Suprapubic skin (tissue), 4 donors: ENCODE data around the gene TMSB10. TPM values are rescaled to one million over a fixed set of nuclear protein-coding genes. Genes with fewer than 3 reads are reported as not detected.
A peak's percentile ranks its signal among the peaks of the same experiment; 100 is the strongest.
"Not testable (repeated sequence)": the region's sequence is repeated elsewhere in the genome, so short reads cannot be mapped to it uniquely, and the experiment has no call there.

Source experiments
- DNase-seq, 2 donors: peaks; one replicate each; pipeline ENCODE4 v3.0.0-alpha.2; 2019; ENCODE audit warnings: low spot score in 2 of 2
- H3K27ac ChIP-seq: fragments of 200-600 bp; sonication (generic); one replicate; pipeline ENCODE4 v1.5.1; 2019
- H3K27me3 ChIP-seq: fragments of 200-600 bp; sonication (generic); one replicate; pipeline ENCODE4 v1.5.1; 2019
- H3K36me3 ChIP-seq: fragments of 200-600 bp; sonication (generic); one replicate; pipeline ENCODE4 v1.5.1; 2019
- H3K4me1 ChIP-seq: fragments of 200-600 bp; sonication (generic); one replicate; pipeline ENCODE4 v1.5.1; 2019
- H3K4me3 ChIP-seq: fragments of 200-600 bp; sonication (generic); one replicate; pipeline ENCODE4 v1.5.1; 2019; ENCODE audit warnings: mild to moderate bottlenecking
- H3K9me3 ChIP-seq: fragments of 200-600 bp; sonication (generic); one replicate; pipeline ENCODE4 v1.5.1; 2019
- CTCF ChIP-seq, 2 donors: fragments of 200-600 bp in 1 of 2; fragments of 450-650 bp in 1 of 2; sonication (generic) in 1 of 2; IDR thresholded peaks; one replicate each; pipeline ENCODE4 v1.5.1; 2016 to 2019; ENCODE audit warnings: antibody characterized with exemption in 2 of 2, mild to moderate bottlenecking in 1 of 2, moderate library complexity in 1 of 2
- EP300 ChIP-seq: sonication (generic); formaldehyde crosslinking; IDR thresholded peaks from one replicate; pipeline ENCODE4 v1.6.1; 2017; ENCODE audit warnings: antibody characterized with exemption
- POLR2A ChIP-seq, 2 donors: fragments of 450-650 bp; IDR thresholded peaks; one replicate each; pipeline ENCODE4 v1.6.1; 2017; ENCODE audit warnings: antibody characterized with exemption in 2 of 2, mild to moderate bottlenecking in 2 of 2, moderate library complexity in 2 of 2
- POLR2AphosphoS5 ChIP-seq, 3 donors: sonication (generic); formaldehyde crosslinking; IDR thresholded peaks; one replicate each; pipeline ENCODE4 v1.6.1; 2017; ENCODE audit warnings: antibody characterized with exemption in 3 of 3
- WGBS: methylation state at CpG from one replicate; pipeline ENCODE4 v1.1.5; 2018; 5-methylcytosine and 5-hydroxymethylcytosine counted together
- total RNA-seq, 4 donors: library from RNA; depleted of rRNA; stranded (reverse); fragments of >200 nt; gene quantifications; one replicate each; pipeline ENCODE4 v1.1.0, GENCODE V29; 2016

Gene TMSB10
- total RNA-seq, 4 donors from 2014 or later, result 859 to 1,108 (median 964) TPM

GRCh38 chr2:84906900-84907714, 1.7 kb downstream of the TMSB10 start:
- Histone ChIP-seq H3K4me1 (peaks cover 23% of the 10 kb centered on the region), H3K9me3 (no peaks in the 10 kb centered on the region), H3K27me3 (no peaks in the 10 kb centered on the region), H3K4me3 (peak overlapping the region; percentile 95), H3K36me3 (no peaks in the 10 kb centered on the region), H3K27ac (peak overlapping the region; percentile 97)
- TF ChIP-seq CTCF (IDR thresholded peaks at IDR 0.05), result no peak
- no peak for TF ChIP-seq EP300
- TF ChIP-seq POLR2A (IDR thresholded peaks at IDR 0.05), result peak in 1 of 2 donors; percentile 24
- no peak for TF ChIP-seq POLR2AphosphoS5 (IDR thresholded peaks at IDR 0.05)
- DNase-seq, result peak in 1 of 2 donors; percentile 88
- WGBS, result 24% methylated on average over 15 of the region's 15 CpGs

GRCh38 chr2:84908948-84909713, 3.7 kb downstream of the TMSB10 start:
- 96% methylated on average over 2 of the region's 2 CpGs for WGBS
- no peak for DNase-seq
- Histone ChIP-seq H3K4me1 (peaks cover 21% of the 10 kb centered on the region), H3K9me3 (no peaks in the 10 kb centered on the region), H3K27me3 (no peaks in the 10 kb centered on the region), H3K27ac (no peak overlapping the region), H3K36me3 (no peaks in the 10 kb centered on the region), H3K4me3 (no peak overlapping the region)
- TF ChIP-seq EP300 (no peak), CTCF (IDR thresholded peaks at IDR 0.05) (no peak), POLR2A (IDR thresholded peaks at IDR 0.05) (no peak), POLR2AphosphoS5 (IDR thresholded peaks at IDR 0.05) (no peak)

- 97% methylated on average over 5 of the region's 5 CpGs for WGBS
- Histone ChIP-seq H3K27ac (no peak overlapping the region), H3K9me3 (no peaks in the 10 kb centered on the region), H3K36me3 (no peaks in the 10 kb centered on the region), H3K27me3 (no peaks in the 10 kb centered on the region), H3K4me3 (no peak overlapping the region), H3K4me1 (peaks cover 10% of the 10 kb centered on the region)
- no peak for TF ChIP-seq CTCF (IDR thresholded peaks at IDR 0.05)
- no peak for TF ChIP-seq POLR2A (IDR thresholded peaks at IDR 0.05)
- DNase-seq, result no peak
Measured at GRCh38 chr2:84911135-84911678, 5.8 kb downstream of the TMSB10 start.

- Histone ChIP-seq H3K36me3 (no peaks in the 10 kb centered on the region), H3K9me3 (no peaks in the 10 kb centered on the region), H3K27me3 (no peaks in the 10 kb centered on the region), H3K4me1 (no peaks in the 10 kb centered on the region), H3K27ac (no peak overlapping the region), H3K4me3 (no peak overlapping the region)
- DNase-seq, result peak in 1 of 2 donors; percentile 28
- 92% methylated on average over 4 of the region's 4 CpGs for WGBS
- TF ChIP-seq POLR2AphosphoS5 (IDR thresholded peaks at IDR 0.05) (no peak), EP300 (no peak), CTCF (IDR thresholded peaks at IDR 0.05) (no peak), POLR2A (IDR thresholded peaks at IDR 0.05) (no peak)
Measured at GRCh38 chr2:84912984-84913383, 7.5 kb downstream of the TMSB10 start.

- 92% methylated on average over 6 of the region's 6 CpGs for WGBS
- DNase-seq, result no peak
- Histone ChIP-seq H3K9me3 (no peaks in the 10 kb centered on the region), H3K27me3 (no peaks in the 10 kb centered on the region), H3K36me3 (no peaks in the 10 kb centered on the region), H3K4me3 (no peak overlapping the region), H3K4me1 (peaks cover 4% of the 10 kb centered on the region), H3K27ac (no peak overlapping the region)
- TF ChIP-seq CTCF (IDR thresholded peaks at IDR 0.05) (no peak), EP300 (no peak), POLR2A (IDR thresholded peaks at IDR 0.05) (no peak), POLR2AphosphoS5 (IDR thresholded peaks at IDR 0.05) (no peak)
Measured at GRCh38 chr2:84914334-84914733, 8.9 kb downstream of the TMSB10 start.

- H3K4me3 ChIP-seq, H3K36me3 ChIP-seq, H3K9me3 ChIP-seq, H3K27me3 ChIP-seq, H3K27ac ChIP-seq: not testable (repeated sequence)
- 95% methylated on average over 24 of the region's 24 CpGs for WGBS
- H3K4me1 ChIP-seq, result peaks cover 15% of the 10 kb centered on the region
- peak in 1 of 2 donors; percentile 52 for DNase-seq
Measured at GRCh38 chr2:84915675-84916074, 10.2 kb downstream of the TMSB10 start.

GRCh38 chr2:84917821-84918220, 12.4 kb downstream of the TMSB10 start:
- not testable (repeated sequence) for H3K36me3 ChIP-seq

More at GRCh38 chr2:84917821-84918220, 12.4 kb downstream of the TMSB10 start:
- not testable (repeated sequence) for H3K27ac ChIP-seq, H3K4me3 ChIP-seq, DNase-seq, H3K27me3 ChIP-seq, H3K9me3 ChIP-seq
- H3K4me1 ChIP-seq, result peaks cover 15% of the 10 kb centered on the region
- WGBS, result 79% methylated on average over 5 of the region's 5 CpGs
